Activated naive CD8-positive, alpha-beta T cell treated with anti-CD3 and anti-CD28 coated beads for 36 hours (primary cell): ENCODE data around the gene IRF3. TPM values are rescaled to one million over a fixed set of nuclear protein-coding genes. Genes with fewer than 3 reads are reported as not detected.
A peak's percentile ranks its signal among the peaks of the same experiment; 100 is the strongest.

ENCODE experiments used
- DNase-seq: peaks from one replicate; pipeline ENCODE4 v3.0.0; 2021
- H3K27ac Mint-ChIP-seq: one replicate; pipeline ENCODE4 v1.8.0; 2022; ENCODE audit warnings: mild to moderate bottlenecking, moderate library complexity, mixed read lengths
- H3K27me3 Mint-ChIP-seq: one replicate; pipeline ENCODE4 v1.8.0; 2022; ENCODE audit warnings: mild to moderate bottlenecking, mixed read lengths
- H3K36me3 Mint-ChIP-seq: one replicate; pipeline ENCODE4 v1.8.0; 2021; ENCODE audit warnings: mild to moderate bottlenecking, mixed read lengths
- H3K4me1 Mint-ChIP-seq: one replicate; pipeline ENCODE4 v1.8.0; 2021; ENCODE audit warnings: mixed read lengths
- H3K4me3 Mint-ChIP-seq: one replicate; pipeline ENCODE4 v1.8.0; 2022; ENCODE audit warnings: mild to moderate bottlenecking, moderate library complexity, mixed read lengths
- H3K9me3 Mint-ChIP-seq: one replicate; pipeline ENCODE4 v1.8.0; 2022; ENCODE audit warnings: mixed read lengths
- total RNA-seq, 2 experiments: library from RNA; stranded (reverse); gene quantifications; one replicate each; pipeline ENCODE4 v1.2.3, GENCODE V29; 2021

Gene IRF3
- total RNA-seq, 2 experiments from 2014 or later, result 94.5 to 105 TPM

DNA sequence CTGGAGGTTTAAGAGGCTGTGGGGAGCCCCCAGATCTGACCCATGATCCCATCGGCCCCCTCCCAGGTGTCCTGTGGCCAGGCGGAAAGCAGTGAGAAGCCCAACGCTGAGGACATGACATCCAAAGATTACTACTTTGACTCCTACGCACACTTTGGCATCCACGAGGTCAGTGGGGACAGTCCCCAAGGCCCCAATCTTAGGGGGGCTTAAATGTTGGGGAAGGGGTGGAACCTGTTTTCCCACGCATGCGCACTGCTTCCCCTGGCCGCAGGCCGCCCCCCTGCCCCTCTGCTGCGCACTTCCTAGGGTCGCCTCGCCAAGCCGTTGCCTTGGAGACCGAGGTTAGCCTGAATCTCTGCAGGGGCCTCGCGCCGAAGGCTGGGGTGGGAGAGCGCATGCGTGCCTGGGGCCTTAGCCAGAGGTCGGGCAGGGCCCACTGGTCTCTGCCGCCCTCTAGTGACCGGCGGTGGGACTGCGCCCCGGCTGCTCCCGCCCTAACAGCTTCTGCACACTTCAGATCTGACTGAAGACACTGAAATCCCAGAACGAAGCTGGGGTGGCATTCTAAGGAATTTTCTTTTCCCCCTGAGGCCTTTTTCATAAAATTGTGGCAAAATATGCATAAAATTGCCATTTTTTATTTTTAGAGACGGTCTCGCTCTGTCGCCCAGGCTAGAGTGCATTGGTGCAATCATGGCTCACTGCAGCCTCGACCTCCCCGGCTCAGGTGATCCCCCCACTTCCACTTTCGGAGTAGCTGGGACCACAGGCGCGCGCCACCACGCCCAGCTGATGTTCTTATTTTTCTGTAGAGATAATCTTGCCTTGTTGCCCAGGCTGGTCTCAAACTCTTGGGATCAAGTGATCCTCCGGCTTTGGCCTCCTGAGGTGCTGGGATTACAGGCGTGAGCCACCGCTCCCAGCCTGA is 15.0 kb upstream of the IRF3 start:
- Mint-ChIP-seq H3K4me1 (peaks cover 23% of the 10 kb centered on the region), H3K4me3 (peak overlapping the region; percentile 68), H3K27ac (peak overlapping the region; percentile 83), H3K27me3 (peaks cover 4% of the 10 kb centered on the region), H3K9me3 (no peaks in the 10 kb centered on the region), H3K36me3 (peaks cover 43% of the 10 kb centered on the region)
- peak; percentile 94 for DNase-seq

DNA sequence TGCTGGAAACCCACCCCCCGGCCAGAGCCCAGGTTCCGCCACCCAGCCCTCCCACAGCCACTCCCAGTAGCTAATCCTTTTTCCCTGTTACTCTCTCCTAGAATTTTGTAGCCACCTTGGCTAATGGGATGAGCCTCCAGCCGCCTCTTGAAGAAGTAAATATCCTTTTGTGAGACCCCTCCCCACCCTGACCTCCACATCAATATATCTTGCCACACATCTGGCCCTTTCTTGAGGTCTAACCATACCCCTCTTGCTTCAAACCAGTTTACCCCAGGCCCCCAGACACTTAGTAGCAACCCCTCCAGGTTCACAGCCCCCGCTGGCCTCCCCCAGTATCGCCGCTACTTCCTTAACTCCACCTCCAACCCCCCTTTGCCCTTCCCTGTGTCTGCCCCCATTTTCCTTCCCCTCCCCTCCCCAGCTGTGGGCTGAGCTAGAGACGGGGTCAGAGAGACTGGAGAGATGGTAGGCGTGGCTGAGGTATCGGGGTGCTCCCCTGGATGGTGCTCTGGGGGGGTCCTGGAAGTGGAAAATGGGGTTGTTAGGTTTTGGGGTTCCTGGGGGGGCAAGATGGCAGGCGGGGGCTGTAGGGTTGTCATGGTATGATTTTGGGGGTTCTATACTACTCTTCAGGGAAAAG is 14.2 kb upstream of the IRF3 start:
- no peaks in the 10 kb centered on the region for H3K9me3 Mint-ChIP-seq
- no peak for DNase-seq
- peaks cover 4% of the 10 kb centered on the region for H3K27me3 Mint-ChIP-seq
- peak overlapping the region; percentile 83 for H3K27ac Mint-ChIP-seq
- peaks cover 38% of the 10 kb centered on the region for H3K36me3 Mint-ChIP-seq
- peak overlapping the region; percentile 68 for H3K4me3 Mint-ChIP-seq
- peaks cover 20% of the 10 kb centered on the region for H3K4me1 Mint-ChIP-seq

- Mint-ChIP-seq H3K27me3 (peaks cover 4% of the 10 kb centered on the region), H3K9me3 (no peaks in the 10 kb centered on the region), H3K4me3 (peak overlapping the region; percentile 94), H3K27ac (peak overlapping the region; percentile 95), H3K4me1 (peaks cover 20% of the 10 kb centered on the region), H3K36me3 (peaks cover 37% of the 10 kb centered on the region)
- DNase-seq, result no peak
These were observed 13.5 kb upstream of the IRF3 start for GRCh38 chr19:49678985-49679770.

DNA sequence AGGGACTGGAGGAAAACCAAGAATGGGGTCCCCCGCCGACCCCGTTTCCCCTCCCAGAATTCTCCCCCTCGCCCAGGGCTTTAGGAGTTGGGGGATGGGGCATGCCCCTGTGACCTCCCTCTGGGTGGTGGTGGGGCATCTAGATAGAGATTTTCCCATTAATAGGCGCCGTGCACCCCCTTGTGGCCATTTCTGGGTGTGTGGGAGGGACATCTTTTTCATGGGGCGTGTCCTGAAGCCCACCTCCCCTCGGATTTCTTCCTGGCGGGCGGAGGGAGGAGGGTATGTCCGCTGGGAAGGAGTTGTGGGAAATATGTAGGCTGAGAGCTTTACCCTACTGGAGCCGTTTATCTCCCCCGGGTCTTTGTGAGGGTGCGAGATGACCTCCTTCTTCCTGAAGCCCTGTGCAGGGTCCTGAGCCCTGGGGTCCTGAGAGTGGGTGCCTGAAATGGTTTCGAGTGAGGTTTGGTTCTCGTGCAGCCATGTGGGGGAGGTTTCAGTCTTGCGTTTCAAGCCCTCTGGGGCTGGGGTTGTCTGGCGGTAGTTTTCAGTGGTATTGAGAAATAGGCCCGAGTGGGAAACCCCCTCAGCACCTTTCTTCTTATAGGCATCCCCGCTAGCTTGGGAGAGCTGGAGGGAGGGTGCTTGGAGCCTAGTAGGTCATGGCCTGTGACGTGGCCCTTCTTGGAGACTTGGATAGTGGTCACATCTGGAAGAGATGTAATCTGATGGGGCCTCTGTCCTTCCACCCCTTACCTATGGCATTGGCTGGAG is 12.4 kb upstream of the IRF3 start:
- Mint-ChIP-seq H3K4me3 (peak overlapping the region; percentile 94), H3K27me3 (peaks cover 4% of the 10 kb centered on the region), H3K36me3 (peaks cover 29% of the 10 kb centered on the region), H3K4me1 (peaks cover 20% of the 10 kb centered on the region), H3K9me3 (no peaks in the 10 kb centered on the region), H3K27ac (peak overlapping the region; percentile 95)
- DNase-seq, result peak; percentile 82

- Mint-ChIP-seq H3K36me3 (peaks cover 26% of the 10 kb centered on the region), H3K27ac (peak within 1 kb of the TSS; percentile 99), H3K27me3 (peaks cover 4% of the 10 kb centered on the region), H3K4me1 (peaks cover 21% of the 10 kb centered on the region), H3K4me3 (peak within 1 kb of the TSS; percentile 94), H3K9me3 (no peaks in the 10 kb centered on the region)
- DNase-seq, result peak; percentile 68
These were observed 11.7 kb upstream of the IRF3 start, which contains the start of gene PRMT1 for GRCh38 chr19:49677231-49677900. Gene PRMT1 (plus strand): TSS chr19:49677271. CDS start chr19:49677281, 10 bp downstream.

DNA sequence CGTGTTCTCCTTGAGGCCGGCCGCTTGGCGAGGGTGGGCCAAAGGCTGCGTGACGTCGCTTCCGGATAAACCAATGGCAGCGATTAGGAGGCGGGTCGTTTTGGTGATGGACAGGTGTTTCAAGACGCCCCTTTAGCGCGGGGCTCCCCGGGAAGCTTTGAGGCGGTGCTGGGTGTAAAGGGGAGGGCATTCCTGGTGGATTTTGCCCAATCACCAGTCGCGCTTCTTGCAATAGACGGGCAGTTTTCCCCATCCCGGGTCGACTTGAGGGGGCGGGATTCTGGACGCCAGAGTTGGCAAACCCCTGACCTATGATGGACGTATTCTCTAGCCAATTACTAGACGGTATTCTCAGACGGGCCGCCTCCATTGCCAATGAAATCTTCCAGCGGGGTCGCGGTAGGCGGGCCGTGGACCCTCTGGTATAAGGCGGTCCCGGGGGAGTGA is 11.2 kb upstream of the IRF3 start:
- Mint-ChIP-seq H3K27me3 (peaks cover 4% of the 10 kb centered on the region), H3K27ac (peak overlapping the region; percentile 99), H3K4me3 (peak overlapping the region; percentile 92), H3K9me3 (no peaks in the 10 kb centered on the region), H3K36me3 (peaks cover 26% of the 10 kb centered on the region), H3K4me1 (peaks cover 27% of the 10 kb centered on the region)
- DNase-seq, result peak; percentile 99

DNA sequence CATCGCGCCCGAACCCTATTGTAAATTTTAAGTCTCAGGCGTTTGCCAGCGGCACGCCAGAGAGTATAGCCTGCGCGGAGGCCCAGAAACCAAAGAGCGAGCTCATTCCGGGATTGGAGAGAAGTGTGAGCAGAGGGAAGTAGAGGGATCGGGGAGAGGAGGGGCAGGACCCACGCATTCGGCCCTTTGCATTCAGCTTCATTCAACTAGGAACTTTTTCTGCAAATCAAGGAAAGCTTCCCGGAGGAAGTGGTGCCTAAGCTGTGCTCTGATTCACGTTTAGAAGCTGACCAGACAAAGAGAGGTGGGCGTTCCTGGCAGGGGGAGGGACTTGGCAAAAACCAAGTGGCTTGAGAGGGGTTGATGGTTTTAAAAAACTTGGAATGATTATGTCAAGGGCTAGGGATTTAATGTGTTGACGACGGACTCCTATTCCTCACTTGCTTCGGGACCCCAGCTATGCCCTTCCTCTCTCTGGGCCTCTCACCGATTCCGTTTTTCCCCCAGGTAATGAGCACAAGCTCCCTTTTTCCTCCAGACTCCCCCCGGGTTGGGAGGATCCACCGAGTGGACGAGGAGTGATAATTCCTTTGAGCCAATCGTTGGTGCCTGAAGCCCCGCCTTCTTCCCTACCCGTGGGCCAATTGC is 10.6 kb upstream of the IRF3 start:
- H3K9me3 Mint-ChIP-seq, result no peaks in the 10 kb centered on the region
- peaks cover 27% of the 10 kb centered on the region for H3K4me1 Mint-ChIP-seq
- DNase-seq, result no peak
- peak overlapping the region; percentile 92 for H3K4me3 Mint-ChIP-seq
- peaks cover 25% of the 10 kb centered on the region for H3K36me3 Mint-ChIP-seq
- peak overlapping the region; percentile 99 for H3K27ac Mint-ChIP-seq
- H3K27me3 Mint-ChIP-seq, result peaks cover 4% of the 10 kb centered on the region

DNA sequence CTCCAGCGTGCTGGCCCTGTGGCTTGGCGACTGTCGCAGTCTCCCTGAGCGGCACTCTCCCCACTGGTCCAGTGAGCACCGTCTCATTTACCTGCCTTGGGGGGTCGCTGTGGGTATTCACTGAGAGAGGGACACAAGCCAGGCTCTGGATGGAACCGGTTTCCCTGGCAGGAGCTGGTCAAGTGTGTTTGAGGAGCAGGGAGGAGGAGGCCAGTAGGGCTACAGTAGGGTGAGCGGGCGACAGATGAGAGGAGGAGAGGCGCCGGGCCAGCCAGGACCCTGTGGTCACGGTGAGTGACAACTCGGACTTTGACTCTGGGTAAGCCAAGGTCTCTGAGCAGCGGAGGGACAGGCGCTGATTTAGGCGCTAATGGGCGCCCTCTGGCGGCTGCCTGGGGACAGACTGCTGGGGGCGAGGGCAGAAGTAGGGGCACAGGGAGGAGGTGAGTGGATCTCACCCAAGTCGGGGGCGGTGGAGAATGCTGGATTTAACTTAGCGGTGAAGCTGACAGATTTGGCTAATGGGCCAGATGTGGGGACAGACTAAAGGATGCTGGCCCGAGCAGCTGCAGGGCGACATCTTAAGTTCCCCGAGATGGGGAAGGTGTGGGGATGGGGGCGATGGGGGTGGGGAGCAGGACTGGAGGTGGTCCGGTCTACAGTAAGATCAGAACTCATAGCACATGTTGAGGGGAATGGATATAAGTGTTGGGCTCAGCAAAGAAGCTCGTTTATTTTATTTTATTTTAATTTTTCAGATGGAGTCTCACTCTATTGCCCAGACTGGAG is 6.7 kb upstream of the IRF3 start:
- H3K27me3 Mint-ChIP-seq, result peaks cover 4% of the 10 kb centered on the region
- H3K4me3 Mint-ChIP-seq, result peak overlapping the region; percentile 26
- H3K27ac Mint-ChIP-seq, result no peak overlapping the region
- peaks cover 17% of the 10 kb centered on the region for H3K4me1 Mint-ChIP-seq
- peaks cover 6% of the 10 kb centered on the region for H3K36me3 Mint-ChIP-seq
- peak; percentile 75 for DNase-seq
- no peaks in the 10 kb centered on the region for H3K9me3 Mint-ChIP-seq

DNA sequence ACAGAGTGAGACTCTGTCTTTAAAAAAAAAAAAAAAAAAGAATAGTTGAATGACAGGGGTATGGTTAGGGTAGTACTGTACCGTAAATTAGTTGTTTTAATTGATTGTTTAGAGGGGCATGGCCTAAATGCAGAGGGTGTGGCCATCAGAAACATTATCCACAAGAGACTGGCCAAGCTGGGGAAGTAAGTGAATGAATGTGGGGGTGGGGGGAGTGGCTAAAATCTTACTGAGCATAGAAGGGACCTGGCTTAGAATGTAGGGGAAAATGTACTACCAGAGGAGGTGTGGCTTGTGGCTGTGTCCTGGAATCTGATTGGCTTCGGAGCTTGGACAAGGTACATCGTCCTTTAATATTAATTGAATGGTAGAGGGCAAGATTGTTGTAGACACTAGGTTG is 3.9 kb upstream of the IRF3 start:
- Mint-ChIP-seq H3K27me3 (no peaks in the 10 kb centered on the region), H3K36me3 (peaks cover 10% of the 10 kb centered on the region), H3K9me3 (no peaks in the 10 kb centered on the region), H3K27ac (no peak overlapping the region), H3K4me3 (no peak overlapping the region), H3K4me1 (peaks cover 19% of the 10 kb centered on the region)
- no peak for DNase-seq

GRCh38 chr19:49667473-49667872 is 1.8 kb upstream of the IRF3 start:
- DNase-seq, result no peak
- no peak overlapping the region for H3K27ac Mint-ChIP-seq
- H3K4me3 Mint-ChIP-seq, result peak overlapping the region; percentile 95
- peaks cover 16% of the 10 kb centered on the region for H3K36me3 Mint-ChIP-seq
- H3K27me3 Mint-ChIP-seq, result no peaks in the 10 kb centered on the region
- H3K4me1 Mint-ChIP-seq, result peaks cover 34% of the 10 kb centered on the region
- H3K9me3 Mint-ChIP-seq, result no peaks in the 10 kb centered on the region

- H3K9me3 Mint-ChIP-seq, result no peaks in the 10 kb centered on the region
- H3K4me3 Mint-ChIP-seq, result peak overlapping the region; percentile 95
- H3K36me3 Mint-ChIP-seq, result peaks cover 10% of the 10 kb centered on the region
- H3K4me1 Mint-ChIP-seq, result peaks cover 27% of the 10 kb centered on the region
- no peak for DNase-seq
- H3K27me3 Mint-ChIP-seq, result no peaks in the 10 kb centered on the region
- peak overlapping the region; percentile 92 for H3K27ac Mint-ChIP-seq
These were observed 425 bp upstream of the IRF3 start for GRCh38 chr19:49666120-49666444.

DNA sequence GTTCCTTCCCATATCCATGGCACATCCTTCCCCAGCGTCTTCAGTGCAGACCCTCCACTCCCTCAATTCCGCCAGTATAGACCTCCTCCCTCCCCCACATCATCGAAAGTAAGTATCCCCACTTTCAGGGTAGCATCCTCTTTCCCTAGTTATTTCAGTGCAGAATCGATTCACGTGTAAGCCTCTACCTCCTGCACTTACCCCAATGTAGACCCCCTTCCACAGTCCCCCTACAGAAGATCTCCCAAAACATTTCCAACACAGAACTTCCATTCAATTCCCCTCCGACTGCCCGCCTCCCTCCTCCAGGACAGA is 664 bp downstream of the IRF3 start:
- DNase-seq, result no peak
- H3K27me3 Mint-ChIP-seq, result no peaks in the 10 kb centered on the region
- peaks cover 27% of the 10 kb centered on the region for H3K4me1 Mint-ChIP-seq
- H3K36me3 Mint-ChIP-seq, result peaks cover 13% of the 10 kb centered on the region
- H3K4me3 Mint-ChIP-seq, result peak overlapping the region; percentile 95
- H3K27ac Mint-ChIP-seq, result peak overlapping the region; percentile 92
- no peaks in the 10 kb centered on the region for H3K9me3 Mint-ChIP-seq
